ENCODE measurements around the gene UBE2O.

Gene UBE2O

GRCh38 chr17:76416899-76417298 is 36.1 kb downstream of the UBE2O start:
- Mint-ChIP-seq H3K4me3 (no peak overlapping the region), H3K4me1 (peaks cover 47% of the 10 kb centered on the region), H3K27me3 (ENCODE audit: low read depth) (no peaks in the 10 kb centered on the region), H3K9me3 (no peaks in the 10 kb centered on the region), H3K36me3 (ENCODE audit: low read depth) (peaks cover 9% of the 10 kb centered on the region), H3K27ac (no peak overlapping the region)
- TF ChIP-seq, protein P1, sequence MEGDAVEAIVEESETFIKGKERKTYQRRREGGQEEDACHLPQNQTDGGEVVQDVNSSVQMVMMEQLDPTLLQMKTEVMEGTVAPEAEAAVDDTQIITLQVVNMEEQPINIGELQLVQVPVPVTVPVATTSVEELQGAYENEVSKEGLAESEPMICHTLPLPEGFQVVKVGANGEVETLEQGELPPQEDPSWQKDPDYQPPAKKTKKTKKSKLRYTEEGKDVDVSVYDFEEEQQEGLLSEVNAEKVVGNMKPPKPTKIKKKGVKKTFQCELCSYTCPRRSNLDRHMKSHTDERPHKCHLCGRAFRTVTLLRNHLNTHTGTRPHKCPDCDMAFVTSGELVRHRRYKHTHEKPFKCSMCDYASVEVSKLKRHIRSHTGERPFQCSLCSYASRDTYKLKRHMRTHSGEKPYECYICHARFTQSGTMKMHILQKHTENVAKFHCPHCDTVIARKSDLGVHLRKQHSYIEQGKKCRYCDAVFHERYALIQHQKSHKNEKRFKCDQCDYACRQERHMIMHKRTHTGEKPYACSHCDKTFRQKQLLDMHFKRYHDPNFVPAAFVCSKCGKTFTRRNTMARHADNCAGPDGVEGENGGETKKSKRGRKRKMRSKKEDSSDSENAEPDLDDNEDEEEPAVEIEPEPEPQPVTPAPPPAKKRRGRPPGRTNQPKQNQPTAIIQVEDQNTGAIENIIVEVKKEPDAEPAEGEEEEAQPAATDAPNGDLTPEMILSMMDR (IDR thresholded peaks at IDR 0.05; ENCODE audit: unreplicated experiment in 3 of 3) = no peak

DNA sequence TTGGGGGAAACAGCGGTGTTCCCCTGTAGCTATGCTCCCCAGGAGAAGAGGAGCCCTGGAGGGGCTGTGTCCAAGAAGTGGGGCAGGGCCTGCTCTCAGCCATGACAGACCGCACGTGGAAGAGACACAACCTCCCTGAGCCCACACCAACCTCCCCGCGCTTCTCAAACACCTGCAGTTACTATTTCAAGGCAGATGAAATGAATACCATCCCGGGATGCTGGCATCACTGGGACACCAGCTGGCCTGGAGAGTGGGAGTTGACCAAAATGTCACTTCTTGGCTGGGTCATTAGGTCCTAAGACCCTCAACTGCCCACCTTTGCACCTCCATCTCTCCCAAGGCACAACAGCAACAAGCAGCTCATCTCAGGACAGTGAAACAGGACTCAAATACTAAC is 36.5 kb downstream of the UBE2O start:
- Mint-ChIP-seq H3K36me3 (ENCODE audit: low read depth) (peaks cover 9% of the 10 kb centered on the region), H3K4me1 (peaks cover 47% of the 10 kb centered on the region), H3K27me3 (ENCODE audit: low read depth) (no peaks in the 10 kb centered on the region), H3K4me3 (no peak overlapping the region), H3K9me3 (no peaks in the 10 kb centered on the region), H3K27ac (no peak overlapping the region)
- TF ChIP-seq, protein P1 (IDR thresholded peaks at IDR 0.05; ENCODE audit: unreplicated experiment in 3 of 3) = no peak

GRCh38 chr17:76415786-76416185 is 37.2 kb downstream of the UBE2O start:
- Mint-ChIP-seq H3K27me3 (ENCODE audit: low read depth) (no peaks in the 10 kb centered on the region), H3K9me3 (no peaks in the 10 kb centered on the region), H3K4me1 (peaks cover 43% of the 10 kb centered on the region), H3K4me3 (no peak overlapping the region), H3K36me3 (ENCODE audit: low read depth) (peaks cover 9% of the 10 kb centered on the region), H3K27ac (no peak overlapping the region)
- TF ChIP-seq, protein P1 (IDR thresholded peaks at IDR 0.05; ENCODE audit: unreplicated experiment in 3 of 3) = no peak

DNA sequence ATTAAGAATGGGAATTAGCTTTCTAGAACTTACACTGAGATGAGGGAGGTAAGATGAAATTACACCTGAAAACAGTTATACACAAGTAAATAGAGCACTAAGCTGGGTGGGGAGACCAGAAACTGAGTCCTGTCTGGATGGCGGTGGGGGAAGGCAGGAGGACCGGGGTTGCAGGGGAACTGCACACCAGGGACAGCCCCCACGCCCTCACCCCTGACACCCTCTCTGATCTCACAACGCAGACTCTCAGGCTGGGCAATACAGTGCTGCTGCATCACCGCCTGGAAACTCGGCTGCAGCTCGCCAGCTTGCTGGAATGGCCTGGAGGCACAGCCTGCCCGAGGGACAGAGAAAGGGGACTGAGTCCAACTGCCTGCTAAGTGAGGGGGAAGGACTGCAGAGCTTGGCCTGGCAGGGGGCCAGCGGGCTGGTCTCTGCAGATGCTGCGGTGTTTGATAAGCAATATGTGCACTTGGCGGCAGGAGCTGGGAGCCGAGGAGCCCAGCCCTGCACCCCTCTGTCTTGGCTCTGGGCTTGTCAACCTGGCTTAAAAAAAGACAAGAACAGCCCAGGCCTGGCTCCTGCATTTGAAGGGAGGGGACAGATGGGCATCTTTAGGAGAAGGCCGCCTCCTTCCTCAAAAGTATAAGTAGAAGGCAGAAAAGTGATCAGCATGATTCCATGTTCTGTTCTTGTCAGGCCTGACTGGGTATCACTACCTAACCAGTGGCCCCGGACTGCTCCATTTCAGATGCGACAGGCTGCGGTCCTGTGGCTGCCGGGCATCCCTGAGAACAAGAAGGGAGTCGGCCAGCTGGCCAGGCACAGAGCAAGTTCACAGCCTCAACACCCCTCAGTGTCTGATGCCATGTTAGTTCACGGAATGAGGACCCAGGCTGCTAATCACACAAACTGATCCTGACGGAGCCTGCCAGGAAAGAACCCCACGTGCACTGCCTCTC is 38.3 kb downstream of the UBE2O start:
- Mint-ChIP-seq H3K27ac (peak overlapping the region in 1 of 3 experiments; percentile 35), H3K27me3 (ENCODE audit: low read depth) (no peaks in the 10 kb centered on the region), H3K9me3 (no peaks in the 10 kb centered on the region), H3K4me3 (no peak overlapping the region), H3K36me3 (ENCODE audit: low read depth) (peaks cover 13% of the 10 kb centered on the region), H3K4me1 (peaks cover 32% of the 10 kb centered on the region)
- TF ChIP-seq, protein P1 (IDR thresholded peaks at IDR 0.05; ENCODE audit: unreplicated experiment in 3 of 3) = no peak

- Mint-ChIP-seq H3K4me1 (peaks cover 13% of the 10 kb centered on the region), H3K27ac (no peak overlapping the region), H3K36me3 (ENCODE audit: low read depth) (peaks cover 5% of the 10 kb centered on the region), H3K27me3 (ENCODE audit: low read depth) (no peaks in the 10 kb centered on the region), H3K4me3 (no peak overlapping the region), H3K9me3 (no peaks in the 10 kb centered on the region)
- TF ChIP-seq, protein P1 (IDR thresholded peaks at IDR 0.05; ENCODE audit: unreplicated experiment in 3 of 3) = no peak
Measured at GRCh38 chr17:76411247-76411646, 41.7 kb downstream of the UBE2O start.
